KG1 (cell line): ENCODE results near the gene UQCR11.

Experiments
- DNase-seq: peaks from one replicate; lab custom pipeline; 2025; lab: John Stamatoyannopoulos, UW

UQCR11 gene

DNA sequence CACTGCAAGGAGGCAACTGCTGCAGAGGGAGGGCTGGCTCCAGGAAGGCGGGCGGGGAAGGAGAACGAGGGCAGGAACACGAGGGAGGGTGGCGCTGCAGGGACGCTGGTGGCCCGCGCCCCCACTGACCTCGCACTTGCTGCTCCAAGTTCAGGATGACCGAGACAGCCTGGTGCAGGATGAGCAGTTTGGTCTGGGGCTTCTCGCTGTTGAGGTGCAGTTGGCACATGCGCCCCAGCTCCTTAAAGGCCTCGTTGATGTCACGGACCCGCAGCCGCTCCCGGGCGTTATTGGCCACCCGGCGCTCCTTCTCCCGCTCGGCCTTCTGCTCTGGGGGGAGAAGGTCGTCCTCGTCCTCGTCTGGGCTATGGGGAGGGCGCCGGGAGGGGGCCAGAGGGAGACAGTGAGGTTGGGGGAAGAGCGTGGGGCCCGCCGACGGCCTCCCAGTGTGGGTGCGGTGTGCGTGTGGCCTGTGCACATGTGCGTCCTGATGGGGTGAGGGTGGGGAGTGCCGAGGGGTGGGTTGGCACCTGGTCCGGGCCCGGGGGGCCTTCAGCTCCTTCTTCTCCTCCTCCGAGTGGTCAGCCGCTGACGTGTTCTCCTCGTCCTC, 10.0 kb upstream of the UQCR11 start:
- no peak for DNase-seq

DNA sequence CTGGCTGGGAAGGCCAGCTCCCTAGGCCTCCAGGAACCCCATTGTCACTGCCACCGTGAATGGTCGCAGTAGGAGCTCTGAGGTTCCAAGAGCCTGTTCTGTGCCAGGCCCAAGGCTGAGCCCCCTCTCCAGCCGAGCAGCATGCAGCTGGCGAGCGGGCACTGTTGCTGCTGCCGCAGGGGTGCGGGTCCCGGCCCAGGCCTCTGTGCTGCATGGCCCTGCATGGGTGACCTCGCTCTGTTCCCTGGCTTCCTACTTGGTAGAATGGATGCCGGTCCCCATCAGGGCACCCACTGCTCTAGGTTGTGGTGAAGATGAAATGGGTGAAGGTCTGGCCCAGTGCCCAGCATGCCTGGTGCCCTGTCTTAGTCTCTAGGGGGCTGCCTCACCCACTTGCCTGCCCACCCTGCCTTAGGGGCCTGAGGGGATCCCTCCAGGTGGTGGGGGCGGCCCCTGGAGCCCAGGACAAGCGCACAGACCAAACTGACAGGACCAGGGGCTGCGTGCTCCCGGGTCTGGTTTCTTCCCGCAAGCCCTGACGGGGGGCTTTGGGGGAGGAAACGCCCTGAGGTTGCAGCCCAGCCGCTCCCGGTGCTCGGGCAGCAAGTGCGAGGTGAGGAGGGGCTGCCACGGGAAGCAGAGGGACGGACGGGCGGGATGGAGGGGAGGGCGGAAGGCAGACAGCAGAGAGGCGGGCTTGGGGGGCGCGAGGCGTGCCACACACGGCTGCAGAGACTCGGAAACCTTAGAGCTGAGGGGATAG, 8.7 kb upstream of the UQCR11 start:
- DNase-seq, result no peak

DNA sequence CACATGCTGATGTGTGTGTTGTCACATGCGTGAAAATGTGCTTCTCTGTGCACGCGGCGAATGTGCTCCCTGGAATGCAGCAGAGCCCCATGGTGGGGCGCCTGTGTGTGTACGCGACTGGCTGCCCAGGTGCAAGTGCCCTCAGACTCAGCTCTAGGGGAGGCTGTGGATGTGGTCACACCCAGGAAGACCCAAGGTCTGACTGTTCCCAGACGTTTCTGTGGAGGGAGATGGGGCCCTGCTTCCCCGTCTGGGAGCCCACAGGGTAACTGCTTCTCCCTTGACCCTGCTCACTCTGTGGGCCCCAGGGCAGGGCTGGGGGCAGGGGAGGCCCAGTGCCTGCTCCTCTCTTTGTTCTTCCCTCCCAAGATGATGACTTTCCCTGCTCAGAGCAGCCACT, 7.9 kb upstream of the UQCR11 start:
- no peak for DNase-seq

DNA sequence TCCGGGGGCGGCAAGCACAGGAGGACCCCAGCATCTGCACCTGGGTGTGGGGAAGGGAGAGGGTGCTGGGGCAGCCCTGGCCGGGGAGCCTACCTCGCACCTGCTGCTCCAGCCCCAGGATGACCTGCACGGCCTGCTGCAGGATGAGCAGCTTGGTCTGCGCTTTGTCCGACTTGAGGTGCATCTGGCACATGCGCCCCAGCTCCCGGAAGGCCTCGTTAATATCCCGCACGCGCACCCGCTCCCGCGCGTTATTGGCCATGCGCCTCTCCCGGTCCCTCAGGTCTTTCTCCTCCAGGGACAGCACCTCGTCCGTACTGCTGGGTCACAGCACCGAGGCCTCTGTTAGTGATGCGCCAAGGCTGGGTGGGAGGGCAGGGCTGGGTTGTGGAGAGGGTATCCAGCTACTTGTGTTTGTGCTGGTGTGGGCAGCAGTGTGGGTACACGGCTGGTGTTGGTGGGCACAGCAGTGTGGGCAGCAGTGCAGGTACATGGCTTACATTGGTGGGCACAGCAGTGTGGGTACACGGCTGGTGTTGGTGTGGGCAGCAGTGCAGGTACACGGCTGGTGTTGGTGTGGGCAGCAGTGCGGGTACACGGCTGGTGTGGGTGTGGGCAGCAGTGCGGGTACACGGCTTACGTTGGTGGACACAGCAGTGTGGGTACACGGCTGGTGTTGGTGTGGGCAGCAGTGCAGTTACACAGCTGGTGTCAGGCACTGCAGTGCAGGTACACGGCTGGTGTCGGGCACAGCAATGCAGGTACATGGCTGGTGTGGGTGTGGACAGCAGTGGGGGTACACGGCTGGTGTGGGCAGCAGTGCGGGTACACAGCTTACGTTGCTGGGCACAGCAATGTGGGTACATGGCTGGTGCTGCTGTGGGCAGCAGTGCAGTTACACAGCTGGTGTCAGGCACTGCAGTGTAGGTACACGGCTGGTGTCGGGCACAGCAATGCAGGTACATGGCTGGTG, 7.1 kb upstream of the UQCR11 start:
- DNase-seq, result no peak

DNA sequence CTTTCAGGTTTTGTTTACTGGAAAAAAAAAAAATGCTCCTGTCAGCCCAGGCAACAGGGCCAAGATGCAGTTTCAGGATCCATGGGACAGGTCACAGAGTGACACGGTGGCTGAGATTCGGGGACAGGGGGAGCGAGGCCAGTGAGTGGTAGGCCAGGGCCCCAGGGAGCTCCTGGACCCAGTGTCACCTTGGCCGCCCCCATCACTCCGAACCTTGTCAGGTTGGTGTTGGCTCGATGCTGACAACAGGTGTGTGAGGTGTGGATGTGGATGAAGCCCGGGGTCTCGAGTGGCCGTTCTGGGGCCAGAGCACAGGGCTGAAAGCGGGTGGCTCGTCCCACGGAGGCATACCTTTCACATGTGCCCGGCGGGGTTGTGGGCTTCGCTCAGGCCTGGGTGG, 6.1 kb upstream of the UQCR11 start:
- no peak for DNase-seq

DNA sequence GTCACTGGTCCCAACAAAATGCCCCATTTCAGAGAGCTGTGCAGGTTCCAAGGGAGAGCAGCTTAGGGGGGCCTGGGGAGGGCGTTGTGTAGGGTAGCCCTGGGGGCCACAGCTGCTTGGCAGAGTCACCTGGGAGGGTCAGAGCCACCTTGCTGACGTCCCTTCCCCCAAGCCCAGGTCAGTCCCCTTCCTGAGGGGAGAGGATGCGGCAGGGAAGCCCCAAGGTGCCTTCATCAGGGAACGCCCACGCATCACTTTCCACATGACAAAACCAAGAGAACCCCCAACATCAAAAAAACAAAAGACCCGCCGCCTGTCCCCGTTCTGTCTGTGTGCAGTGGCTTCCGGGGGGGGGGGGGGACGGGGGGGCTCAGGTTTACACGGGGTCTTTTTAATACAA, 5.3 kb upstream of the UQCR11 start:
- no peak for DNase-seq

DNA sequence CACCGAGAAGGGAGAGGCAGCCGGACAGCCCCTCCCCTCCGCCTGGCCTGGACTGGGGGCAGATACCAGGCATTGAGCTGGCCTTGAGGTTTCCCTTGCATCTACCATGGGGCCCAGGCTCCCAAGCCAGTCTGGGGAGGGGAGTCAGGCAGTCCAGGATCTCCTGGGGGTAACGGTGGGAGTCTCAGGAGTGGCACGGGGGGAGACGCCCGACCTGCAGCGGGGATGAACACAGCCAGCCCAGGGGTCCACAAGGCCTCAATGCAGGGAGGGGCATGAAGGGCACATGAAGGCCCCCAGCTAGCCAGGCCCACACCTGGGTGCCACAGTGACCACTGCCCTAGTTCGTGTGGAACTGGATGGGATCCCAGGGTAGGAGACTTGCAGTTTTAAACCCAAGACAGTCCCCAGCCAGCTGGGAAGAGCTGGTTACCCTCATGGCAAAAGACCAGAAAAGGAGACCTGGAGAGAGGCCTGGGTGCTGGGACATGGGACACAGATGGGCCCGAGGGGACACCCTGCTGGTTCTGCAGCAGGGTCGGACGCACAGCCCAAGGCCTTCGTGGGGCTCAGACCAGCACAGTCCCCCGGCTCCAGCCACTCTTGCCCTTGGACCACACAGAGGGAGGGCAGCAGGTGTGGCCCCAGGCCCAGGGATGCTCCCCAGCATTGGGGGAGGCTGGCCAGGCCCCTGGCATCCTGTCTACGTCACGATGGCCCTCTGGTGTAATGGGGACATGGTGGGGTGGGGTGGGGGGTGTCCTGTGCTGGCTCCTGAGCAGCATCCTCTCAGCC, 4.6 kb upstream of the UQCR11 start:
- DNase-seq, result no peak

DNA sequence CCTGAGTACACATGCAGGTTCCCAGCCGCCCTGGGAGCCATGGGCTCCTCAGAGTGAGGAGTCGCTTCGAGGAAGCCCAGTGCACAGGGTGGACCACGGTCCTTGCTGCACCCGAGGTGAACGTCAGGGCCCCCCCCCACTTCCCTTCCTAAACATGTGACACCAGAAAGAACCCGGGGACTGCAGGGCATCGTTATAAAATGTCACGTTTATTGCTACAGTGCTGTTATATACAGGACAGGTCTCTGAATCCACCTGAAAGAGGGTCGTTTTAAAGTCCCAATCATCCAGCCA, 3.8 kb upstream of the UQCR11 start:
- DNase-seq, result no peak

DNA sequence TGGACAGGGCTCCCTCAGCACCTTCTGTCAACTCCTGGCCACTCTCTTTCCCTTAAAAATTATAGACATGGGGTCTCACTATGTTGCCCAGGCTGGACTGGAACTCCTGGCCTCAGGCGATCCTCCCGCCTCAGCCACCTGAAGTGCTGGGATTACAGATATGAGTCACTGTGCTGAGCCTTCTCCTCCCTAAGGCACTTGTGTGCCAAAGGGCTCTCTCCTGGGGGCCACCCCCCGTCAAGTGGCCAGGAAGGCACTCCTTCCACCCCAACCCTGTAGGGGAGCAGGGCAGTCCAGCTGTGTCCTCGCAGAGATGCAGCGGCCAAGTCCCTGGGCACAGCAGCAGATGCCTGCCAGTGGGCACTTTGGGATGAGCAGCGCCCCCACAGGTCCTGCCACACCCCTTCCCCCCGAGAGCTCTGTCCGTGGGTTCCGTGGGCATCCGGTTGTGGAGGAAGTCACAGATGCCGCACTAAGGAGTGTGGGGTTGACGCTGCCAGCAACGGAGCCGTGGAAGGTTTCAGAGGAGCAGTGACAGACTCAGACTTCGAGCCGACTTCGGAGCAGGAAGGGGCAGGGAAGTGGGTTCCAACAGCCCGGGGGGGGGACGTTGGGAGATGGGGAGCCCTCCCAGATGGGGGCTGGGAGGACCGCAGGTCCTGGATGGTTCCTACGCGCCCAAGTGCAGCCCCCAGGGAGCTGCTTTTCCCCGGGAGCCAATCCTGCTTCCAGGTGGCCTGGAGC, 3.3 kb upstream of the UQCR11 start:
- no peak for DNase-seq

DNA sequence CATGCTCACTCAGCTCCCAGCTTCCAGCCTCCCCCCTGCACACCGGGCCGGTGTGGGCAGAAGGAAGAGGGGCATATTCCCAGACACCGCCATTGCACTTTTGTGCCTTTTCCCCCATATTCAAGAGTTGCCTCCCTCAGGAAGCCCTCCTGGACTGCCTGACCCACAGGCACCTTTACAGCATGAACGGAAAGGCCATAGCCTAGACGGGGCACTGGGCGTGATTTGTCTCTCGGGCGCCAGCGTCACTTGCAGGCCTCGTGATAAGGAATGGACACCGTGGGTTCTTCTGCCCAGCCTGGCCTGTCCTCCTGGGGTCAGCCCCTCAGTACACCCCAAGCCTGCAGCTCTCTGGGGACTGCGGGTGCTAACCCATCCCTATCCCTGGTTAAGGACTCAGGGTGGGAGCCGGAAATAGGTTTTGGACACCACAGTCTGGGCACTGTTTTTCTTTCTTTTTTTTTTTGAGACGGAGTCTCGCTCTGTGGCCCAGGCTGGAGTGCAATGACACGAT, 933 bp upstream of the UQCR11 start:
- no peak for DNase-seq

DNA sequence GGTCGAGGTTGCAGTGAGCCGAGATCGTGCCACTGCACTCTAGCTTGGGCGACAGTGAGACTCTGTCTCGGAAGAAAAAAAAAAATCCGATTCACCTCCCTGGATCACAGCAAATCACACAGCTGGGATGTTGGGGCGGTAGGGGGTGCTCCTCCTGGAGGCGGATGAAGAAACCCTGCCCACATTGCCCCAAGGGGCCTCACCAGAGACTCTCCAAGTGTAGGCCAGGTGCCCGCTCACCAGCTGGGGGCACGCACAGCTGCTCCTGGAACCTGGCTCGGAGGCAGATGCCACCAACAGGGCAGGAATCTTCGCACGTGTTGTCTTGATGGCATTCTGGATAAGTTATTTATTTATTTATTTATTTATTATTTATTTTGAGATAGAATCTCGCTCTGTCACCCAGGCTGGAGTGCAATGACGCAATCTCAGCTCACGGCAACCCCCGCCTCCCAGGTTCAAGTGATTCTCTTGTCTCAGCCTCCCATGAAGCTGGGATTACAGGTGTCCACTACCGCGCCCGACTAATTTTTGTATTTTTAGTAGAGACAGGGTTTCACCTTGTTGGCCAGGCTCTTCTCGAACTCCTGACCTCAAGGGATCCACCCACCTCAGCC, 3.1 kb downstream of the UQCR11 start:
- DNase-seq, result no peak

DNA sequence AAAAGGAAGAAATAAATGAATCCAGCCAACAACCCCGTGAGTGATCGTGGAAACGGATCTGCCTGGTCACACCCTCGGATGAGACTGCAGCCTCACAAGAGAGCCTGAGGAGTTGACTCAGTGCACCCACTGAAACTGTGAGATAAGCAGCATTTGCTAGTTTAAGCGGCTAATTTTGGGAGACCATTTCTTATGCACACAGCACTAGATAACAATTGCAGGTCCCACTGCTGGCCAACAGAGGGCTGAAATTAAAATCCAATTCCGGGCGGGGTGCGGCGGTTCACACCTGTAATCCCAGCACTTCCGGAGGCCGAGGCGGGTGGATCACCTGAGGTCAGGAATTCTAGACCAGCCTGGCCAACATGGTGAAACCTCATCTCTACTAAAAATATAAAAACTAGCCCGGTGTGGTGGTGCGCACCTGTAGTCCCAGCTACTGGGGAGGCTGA, 3.6 kb downstream of the UQCR11 start:
- no peak for DNase-seq

DNA sequence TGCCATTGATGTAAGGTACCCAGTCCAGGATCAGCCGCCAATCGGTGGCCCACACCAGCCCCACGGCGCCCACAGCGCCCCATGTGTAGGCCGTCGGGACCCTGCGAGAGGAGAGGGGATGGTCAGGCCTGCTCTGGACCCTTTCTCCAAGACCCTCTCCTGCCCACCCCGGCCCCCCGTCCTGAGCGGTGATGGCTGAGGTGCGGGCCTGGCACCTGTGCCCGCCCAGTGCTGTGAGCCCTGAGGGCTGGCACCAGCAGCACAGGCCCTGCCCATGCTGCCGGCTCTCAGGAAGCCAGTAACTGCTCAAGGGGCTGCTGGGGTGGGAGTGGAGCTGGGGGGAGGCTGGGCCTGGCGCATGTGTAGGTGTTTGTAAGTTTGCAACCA, 5.8 kb downstream of the UQCR11 start:
- DNase-seq, result no peak

DNA sequence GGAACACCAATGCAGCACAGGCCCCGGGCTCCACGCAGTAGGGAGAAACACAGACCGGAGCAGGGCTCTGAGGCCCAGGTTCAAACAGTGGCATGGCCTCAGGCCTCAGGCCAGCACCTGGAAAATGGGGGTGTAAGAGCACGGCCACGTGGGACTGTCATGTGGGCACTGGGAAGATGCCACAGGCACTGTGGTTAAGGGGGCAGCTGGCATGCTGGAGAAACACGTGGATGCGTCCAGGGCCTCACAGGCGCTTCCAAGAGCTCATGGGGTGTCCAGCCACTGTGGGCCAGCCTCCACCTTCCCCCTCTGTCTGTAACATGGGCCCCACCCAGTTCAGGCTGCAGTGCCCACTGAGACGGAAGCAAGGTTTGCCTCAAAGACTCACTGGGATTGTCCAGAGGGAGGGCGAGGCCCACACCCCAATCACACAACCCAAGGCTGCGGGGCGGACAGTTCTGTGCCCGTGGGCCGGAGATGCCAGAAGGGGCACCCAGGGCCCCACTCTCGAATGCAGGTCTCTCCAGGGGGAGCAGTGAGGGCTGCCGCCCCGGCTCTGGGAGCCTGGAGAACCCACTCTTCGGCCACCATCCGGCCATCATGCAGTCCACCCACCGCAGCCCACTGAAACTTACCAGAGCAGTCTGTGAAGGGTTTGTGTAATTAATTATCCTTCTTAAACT, 6.3 kb downstream of the UQCR11 start:
- DNase-seq, result no peak

DNA sequence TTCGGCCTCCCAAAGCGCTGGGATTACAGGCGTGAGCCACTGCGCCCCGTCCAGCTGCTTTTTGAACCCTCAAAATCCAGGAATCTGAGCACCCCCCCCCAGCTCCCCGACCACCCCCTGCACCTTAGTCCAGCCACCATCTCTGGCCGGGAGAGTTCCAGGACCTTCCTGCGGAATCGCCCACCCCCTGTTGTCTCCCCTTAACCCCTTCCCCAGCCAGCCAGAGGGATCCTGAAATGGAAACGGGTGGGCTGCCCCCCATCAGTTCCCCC, 11.8 kb downstream of the UQCR11 start:
- DNase-seq, result no peak

DNA sequence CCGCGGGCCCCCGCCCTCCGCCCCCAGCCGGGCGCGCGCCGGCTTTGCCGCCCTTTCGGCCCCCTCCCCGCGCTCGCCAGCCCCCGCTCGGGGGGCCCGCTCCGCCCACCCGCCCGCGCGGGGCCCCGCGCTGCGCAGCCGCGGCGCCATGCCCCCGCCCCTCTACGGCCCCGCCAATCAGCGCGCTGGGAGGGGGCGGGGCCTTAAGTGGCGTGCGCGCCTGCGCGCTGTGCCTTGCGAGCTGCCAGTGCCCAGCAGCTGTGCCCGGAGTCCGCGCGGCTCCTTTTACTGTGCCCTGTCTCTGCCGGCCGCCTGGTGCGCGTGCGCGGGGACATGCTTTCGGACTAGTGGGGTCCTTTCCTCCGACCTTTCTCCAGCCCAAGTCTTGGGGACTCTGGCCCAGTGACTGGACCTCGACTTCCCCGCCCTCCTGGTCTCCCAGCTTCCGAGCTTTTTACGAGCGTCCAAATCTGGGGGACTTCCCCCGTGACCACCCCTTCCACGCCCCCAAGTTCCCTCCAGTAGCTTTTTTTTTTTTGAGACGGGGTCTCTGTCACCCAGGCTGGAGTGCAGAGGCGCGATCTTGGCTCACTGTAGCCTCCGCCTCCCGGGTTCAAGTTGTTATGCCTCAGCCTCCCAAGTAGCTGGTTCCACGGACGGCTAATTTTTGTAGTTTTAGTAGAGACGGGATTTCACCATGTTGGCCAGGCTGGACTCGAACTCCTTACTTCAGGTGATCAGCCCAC, 12.3 kb downstream of the UQCR11 start, which contains the start of gene MBD3:
Gene MBD3, minus strand, starts transcription at position 111 of the 746 bp plus-strand sequence. CDS start 234 bp downstream, outside the sequence.
- peak; percentile 90 for DNase-seq

DNA sequence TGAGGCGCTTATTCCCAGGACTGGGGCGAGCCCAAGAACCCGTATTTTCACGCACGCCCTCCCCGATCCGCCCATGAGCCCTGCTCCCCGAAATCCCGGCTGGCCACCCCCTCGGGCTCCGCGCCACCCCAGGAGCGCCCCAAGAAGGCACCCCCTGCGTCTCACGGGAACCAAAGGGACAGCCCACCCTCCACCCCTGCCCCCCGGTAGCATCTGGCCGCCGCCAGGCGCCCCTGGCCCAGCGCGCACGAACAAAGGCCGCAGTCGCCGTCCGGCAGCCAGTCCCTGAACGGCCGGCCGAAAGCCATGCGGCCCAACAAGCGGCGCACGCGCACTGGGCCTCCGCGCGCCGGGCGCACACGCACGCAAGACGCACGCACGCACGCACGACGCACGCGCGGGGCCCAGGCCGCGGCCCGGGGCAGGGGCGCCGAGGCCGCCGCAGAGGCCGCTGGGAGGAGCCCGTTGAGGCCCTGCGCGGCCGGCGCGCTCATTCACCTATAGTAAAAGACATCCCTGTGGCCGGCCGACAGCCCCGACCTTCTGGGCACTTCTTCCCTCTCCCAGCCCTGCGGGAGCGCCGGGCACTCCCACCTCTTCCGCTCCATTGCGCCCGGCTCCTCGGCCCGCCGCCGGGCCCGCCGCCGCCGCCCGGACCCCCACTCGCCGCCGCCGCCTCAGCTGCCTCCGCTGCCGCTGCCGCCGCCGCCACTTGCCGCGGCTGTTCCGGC, 13.1 kb downstream of the UQCR11 start:
- peak; percentile 51 for DNase-seq

DNA sequence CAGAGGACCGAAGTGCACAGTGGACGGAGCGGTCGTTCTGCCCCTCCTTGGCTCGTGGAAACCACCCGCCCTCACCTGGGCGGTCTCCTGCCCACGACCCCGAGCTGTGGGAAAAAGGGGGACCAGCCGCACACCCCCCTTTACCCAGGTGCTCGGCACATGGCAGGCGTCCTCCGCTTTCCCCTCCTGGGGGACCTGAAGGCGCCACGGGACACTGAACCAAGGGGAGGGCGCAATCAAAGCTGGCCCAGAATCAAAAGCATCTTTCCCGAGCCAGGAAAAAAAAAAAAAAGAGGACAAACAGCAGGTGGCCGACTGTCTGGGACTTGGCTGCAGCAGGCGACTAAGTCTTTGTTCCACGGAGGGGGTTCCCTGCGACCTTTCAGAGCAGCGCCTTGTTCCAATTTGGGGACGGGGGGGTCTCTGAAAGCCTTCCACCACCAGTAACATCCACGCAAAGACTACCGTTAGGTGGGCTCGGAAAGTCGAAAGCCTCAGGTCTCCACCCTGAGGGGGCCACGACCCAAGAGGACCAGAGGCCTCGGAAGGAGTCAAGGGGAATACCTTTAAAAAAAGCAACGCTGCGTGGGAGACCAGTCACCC, 13.7 kb downstream of the UQCR11 start:
- DNase-seq, result no peak
